Measurements from ENCODE around the gene ZFYVE16. TPM values are rescaled to one million over a fixed set of nuclear protein-coding genes. Genes with fewer than 3 reads are reported as not detected.

ZFYVE16 gene
- total RNA-seq, 4 donors from 2014 or later: 12.4 to 45.7 (median 23.3) TPM

DNA sequence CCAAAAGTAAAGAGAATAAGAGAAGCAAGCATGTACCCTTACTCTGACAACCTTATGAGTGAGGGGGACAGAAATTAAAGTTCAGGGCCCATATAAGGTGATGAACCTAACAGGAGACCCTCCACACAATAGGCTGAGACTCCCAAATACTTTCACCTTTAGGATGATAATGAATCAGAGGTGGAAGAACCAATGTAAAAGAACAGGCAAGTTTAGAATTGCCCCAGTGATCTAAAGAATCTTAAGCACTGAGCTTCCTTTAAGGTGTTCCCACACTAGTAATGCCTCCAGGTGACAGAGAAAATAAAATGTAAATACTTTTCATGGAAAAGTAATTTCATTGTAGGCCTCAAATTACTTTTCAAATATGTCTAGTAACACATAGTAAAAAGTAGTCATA lies 71.8 kb downstream of the ZFYVE16 start:
- Histone ChIP-seq H3K27me3 (no peaks in the 10 kb centered on the region), H3K27ac (no peak overlapping the region), H3K36me3 (peaks cover 33% of the 10 kb centered on the region), H3K4me1 (no peaks in the 10 kb centered on the region), H3K4me3 (no peak overlapping the region), H3K9me3 (peaks cover 17% of the 10 kb centered on the region)
- DNase-seq (ENCODE audit: low spot score in 2 of 2): no peak
- no peak for TF ChIP-seq POLR2A (IDR thresholded peaks at IDR 0.05)
- TF ChIP-seq, protein P1, sequence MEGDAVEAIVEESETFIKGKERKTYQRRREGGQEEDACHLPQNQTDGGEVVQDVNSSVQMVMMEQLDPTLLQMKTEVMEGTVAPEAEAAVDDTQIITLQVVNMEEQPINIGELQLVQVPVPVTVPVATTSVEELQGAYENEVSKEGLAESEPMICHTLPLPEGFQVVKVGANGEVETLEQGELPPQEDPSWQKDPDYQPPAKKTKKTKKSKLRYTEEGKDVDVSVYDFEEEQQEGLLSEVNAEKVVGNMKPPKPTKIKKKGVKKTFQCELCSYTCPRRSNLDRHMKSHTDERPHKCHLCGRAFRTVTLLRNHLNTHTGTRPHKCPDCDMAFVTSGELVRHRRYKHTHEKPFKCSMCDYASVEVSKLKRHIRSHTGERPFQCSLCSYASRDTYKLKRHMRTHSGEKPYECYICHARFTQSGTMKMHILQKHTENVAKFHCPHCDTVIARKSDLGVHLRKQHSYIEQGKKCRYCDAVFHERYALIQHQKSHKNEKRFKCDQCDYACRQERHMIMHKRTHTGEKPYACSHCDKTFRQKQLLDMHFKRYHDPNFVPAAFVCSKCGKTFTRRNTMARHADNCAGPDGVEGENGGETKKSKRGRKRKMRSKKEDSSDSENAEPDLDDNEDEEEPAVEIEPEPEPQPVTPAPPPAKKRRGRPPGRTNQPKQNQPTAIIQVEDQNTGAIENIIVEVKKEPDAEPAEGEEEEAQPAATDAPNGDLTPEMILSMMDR (IDR thresholded peaks at IDR 0.05): no peak
- no peak for TF ChIP-seq EP300 (IDR thresholded peaks at IDR 0.05)
- TF ChIP-seq POLR2AphosphoS5 (IDR thresholded peaks at IDR 0.05): no peak

DNA sequence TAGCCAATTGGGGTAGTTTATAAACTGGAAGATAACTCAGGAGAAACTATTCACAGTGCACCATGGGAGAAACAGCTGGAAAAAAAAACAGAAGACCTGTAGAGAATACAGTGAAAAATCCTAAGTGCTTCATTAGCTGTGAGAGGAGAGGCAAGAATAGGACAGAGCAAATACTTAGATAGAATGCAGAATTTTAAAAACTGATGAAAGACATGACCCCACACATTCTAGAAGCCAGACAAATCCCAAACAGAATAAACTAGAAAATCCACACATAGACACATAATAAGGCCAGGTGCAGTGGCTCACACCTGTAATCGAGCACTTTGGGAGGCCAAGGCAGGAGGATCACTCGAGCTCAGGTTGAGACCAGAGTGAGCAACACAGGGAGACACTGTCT lies 72.5 kb downstream of the ZFYVE16 start:
- Histone ChIP-seq H3K4me3 (no peak overlapping the region), H3K27ac (no peak overlapping the region), H3K9me3 (peaks cover 17% of the 10 kb centered on the region), H3K36me3 (peaks cover 27% of the 10 kb centered on the region), H3K27me3 (no peaks in the 10 kb centered on the region), H3K4me1 (no peaks in the 10 kb centered on the region)
- no peak for DNase-seq (ENCODE audit: low spot score in 2 of 2)
- TF ChIP-seq, protein P1 (IDR thresholded peaks at IDR 0.05): no peak
- no peak for TF ChIP-seq POLR2AphosphoS5 (IDR thresholded peaks at IDR 0.05)
- TF ChIP-seq EP300 (IDR thresholded peaks at IDR 0.05): no peak
- no peak for TF ChIP-seq POLR2A (IDR thresholded peaks at IDR 0.05)
- 94% methylated on average over 2 of the region's 2 CpGs for WGBS

DNA sequence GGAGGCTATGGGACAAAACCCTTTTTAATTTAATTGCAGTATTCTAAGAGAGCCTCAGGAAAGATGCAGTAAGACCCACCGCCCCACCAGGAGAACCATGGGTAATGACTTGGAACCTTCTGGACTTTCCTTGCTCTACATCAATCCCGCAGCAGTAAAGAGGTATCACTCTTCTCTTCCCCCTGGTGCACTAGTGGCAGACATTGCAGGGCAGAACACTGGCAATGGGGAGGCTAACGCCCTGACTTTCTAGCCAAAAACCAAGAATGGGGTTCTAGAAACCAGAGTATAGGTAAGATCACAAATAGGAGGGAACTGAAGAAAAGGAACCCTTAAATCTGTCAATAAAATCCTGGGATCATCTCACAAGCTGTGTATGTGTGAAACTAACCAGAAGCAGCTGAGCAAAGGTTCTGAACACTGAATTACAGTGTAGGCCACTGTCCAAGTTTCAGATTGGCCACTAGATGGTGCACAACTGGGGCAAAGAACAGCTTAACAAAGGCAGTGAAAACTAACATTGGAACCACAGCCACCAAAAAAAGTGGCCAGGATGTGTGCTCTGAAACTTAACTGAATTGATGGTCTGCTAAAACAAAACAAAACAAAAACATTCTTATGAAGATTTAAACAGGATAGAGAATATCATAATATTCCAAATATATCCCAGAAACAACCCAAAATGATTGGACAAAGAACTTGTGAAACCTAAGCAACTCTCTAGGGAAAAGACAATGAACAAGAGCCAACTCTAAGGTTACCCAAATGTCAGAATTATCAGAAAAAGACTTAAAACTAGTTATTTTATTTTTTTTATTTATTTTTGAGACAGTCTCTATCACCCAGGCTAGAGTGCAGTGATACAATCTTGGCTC lies 73.4 kb downstream of the ZFYVE16 start:
- no peak overlapping the region for H3K4me3 ChIP-seq
- H3K9me3 ChIP-seq: peaks cover 17% of the 10 kb centered on the region
- no peak overlapping the region for H3K27ac ChIP-seq
- TF ChIP-seq POLR2A (IDR thresholded peaks at IDR 0.05) (no peak), POLR2AphosphoS5 (IDR thresholded peaks at IDR 0.05) (no peak)
- TF ChIP-seq, protein P1 (IDR thresholded peaks at IDR 0.05): peak in 1 of 2 donors; percentile 25
- WGBS: 98% methylated on average over 3 of the region's 3 CpGs
- no peak for DNase-seq (ENCODE audit: low spot score in 2 of 2)
- no peaks in the 10 kb centered on the region for H3K4me1 ChIP-seq
- H3K27me3 ChIP-seq: no peaks in the 10 kb centered on the region
- H3K36me3 ChIP-seq: peaks cover 18% of the 10 kb centered on the region

DNA sequence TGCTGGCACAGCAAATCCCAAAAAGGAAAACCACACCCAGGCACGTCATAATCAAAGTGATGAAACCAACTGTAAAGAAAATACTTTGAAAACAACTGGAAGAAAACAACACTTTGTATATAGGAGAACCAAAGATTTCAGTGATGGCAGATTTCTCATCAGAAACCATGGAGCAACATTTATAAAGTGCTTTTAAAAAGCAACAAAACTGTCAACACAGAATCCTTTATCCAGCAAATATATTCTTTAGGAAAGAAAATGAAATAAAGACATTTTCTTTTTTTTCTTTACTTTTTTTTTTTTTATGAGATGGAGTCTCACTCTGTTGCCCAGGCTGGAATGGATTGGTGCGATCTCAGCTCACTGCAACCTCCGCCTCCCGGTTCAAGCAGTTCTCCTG lies 74.7 kb downstream of the ZFYVE16 start:
- TF ChIP-seq EP300 (IDR thresholded peaks at IDR 0.05): no peak
- no peak for TF ChIP-seq POLR2A (IDR thresholded peaks at IDR 0.05)
- no peak for TF ChIP-seq POLR2AphosphoS5 (IDR thresholded peaks at IDR 0.05)
- TF ChIP-seq, protein P1 (IDR thresholded peaks at IDR 0.05): no peak
- DNase-seq (ENCODE audit: low spot score in 2 of 2): no peak
- H3K27ac ChIP-seq: no peak overlapping the region
- peaks cover 12% of the 10 kb centered on the region for H3K36me3 ChIP-seq
- peaks cover 8% of the 10 kb centered on the region for H3K4me1 ChIP-seq
- no peaks in the 10 kb centered on the region for H3K27me3 ChIP-seq
- 72% methylated on average over 4 of the region's 4 CpGs for WGBS
- peaks cover 17% of the 10 kb centered on the region for H3K9me3 ChIP-seq
- no peak overlapping the region for H3K4me3 ChIP-seq

DNA sequence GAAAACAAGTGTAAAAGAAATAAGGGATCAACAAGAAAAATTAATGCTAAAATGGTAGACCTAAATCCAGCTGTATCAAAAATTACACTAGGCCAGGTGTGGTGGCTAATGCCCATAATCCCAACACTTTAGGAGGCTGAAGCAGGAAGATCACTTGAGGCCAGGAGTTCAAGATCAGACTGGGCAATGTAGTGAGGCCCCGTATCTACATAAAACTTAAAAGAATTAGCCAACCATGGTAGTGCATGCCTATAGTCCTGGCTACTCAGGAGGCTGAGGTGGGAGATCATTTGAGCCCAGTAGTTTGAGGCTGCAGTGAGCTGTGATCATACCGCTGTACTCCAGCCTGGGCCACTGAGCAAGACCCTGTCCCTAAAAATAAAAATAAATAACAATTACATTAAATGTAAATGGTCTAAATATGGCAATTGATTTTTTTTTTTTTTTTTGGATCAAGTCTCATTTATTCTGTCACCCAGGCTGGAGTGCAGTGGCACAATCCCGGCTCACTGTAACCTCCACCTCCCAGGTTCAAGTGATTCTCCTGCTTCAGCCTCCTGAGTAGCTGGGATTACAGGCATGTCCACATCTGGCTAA lies 75.9 kb downstream of the ZFYVE16 start:
- Histone ChIP-seq H3K4me3 (no peak overlapping the region), H3K27me3 (no peaks in the 10 kb centered on the region), H3K9me3 (peaks cover 17% of the 10 kb centered on the region), H3K27ac (no peak overlapping the region), H3K36me3 (peaks cover 10% of the 10 kb centered on the region), H3K4me1 (peaks cover 12% of the 10 kb centered on the region)
- TF ChIP-seq EP300 (IDR thresholded peaks at IDR 0.05) (no peak), POLR2A (IDR thresholded peaks at IDR 0.05) (no peak), POLR2AphosphoS5 (IDR thresholded peaks at IDR 0.05) (no peak)
- TF ChIP-seq, protein P1 (IDR thresholded peaks at IDR 0.05): no peak
- no peak for DNase-seq (ENCODE audit: low spot score in 2 of 2)
- WGBS: 90% methylated on average over 3 of the region's 3 CpGs

Measured in suprapubic skin (tissue), 4 donors.